Measurements from ENCODE around the gene ADD1.

The ADD1 gene

GRCh38 chr4:2822461-2823300 lies 21.0 kb upstream of the ADD1 start:
- H3K27ac Mint-ChIP-seq, result peak overlapping the region; percentile 75 to 90
- DNase-seq, result no peak
- H3K9me3 Mint-ChIP-seq, result no peaks in the 10 kb centered on the region

GRCh38 chr4:2823301-2823670 lies 20.4 kb upstream of the ADD1 start:
- Mint-ChIP-seq H3K4me1 (ENCODE audit: low read depth in 2 of 2) (peaks cover 26% of the 10 kb centered on the region in 2 donors), H3K27ac (peak overlapping the region; percentile 75 to 90), H3K36me3 (ENCODE audit: insufficient read depth) (peaks cover 48% of the 10 kb centered on the region), H3K27me3 (no peaks in the 10 kb centered on the region), H3K4me3 (no peak overlapping the region), H3K9me3 (no peaks in the 10 kb centered on the region)
- DNase-seq, result no peak
- no peak for ATAC-seq (replicated peaks)

More at GRCh38 chr4:2822461-2823300, 21.0 kb upstream of the ADD1 start:
- peaks cover 26% of the 10 kb centered on the region in 2 donors for H3K4me1 Mint-ChIP-seq (ENCODE audit: low read depth in 2 of 2)
- no peak overlapping the region for H3K4me3 Mint-ChIP-seq
- H3K27me3 Mint-ChIP-seq, result no peaks in the 10 kb centered on the region
- ATAC-seq (replicated peaks), result no peak
- H3K36me3 Mint-ChIP-seq (ENCODE audit: insufficient read depth), result peaks cover 46% of the 10 kb centered on the region

GRCh38 chr4:2823671-2824328 lies 19.8 kb upstream of the ADD1 start:
- Mint-ChIP-seq H3K9me3 (no peaks in the 10 kb centered on the region), H3K27me3 (no peaks in the 10 kb centered on the region), H3K27ac (peak overlapping the region; percentile 75 to 90), H3K36me3 (ENCODE audit: insufficient read depth) (peaks cover 48% of the 10 kb centered on the region), H3K4me3 (no peak overlapping the region), H3K4me1 (ENCODE audit: low read depth in 2 of 2) (peaks cover 29 to 31% of the 10 kb centered on the region in 2 donors)
- ATAC-seq (replicated peaks) (no peak), DNase-seq (no peak)

- Mint-ChIP-seq H3K36me3 (ENCODE audit: insufficient read depth) (peaks cover 45% of the 10 kb centered on the region), H3K27ac (peak overlapping the region; percentile 49 to 90), H3K4me3 (no peak overlapping the region), H3K27me3 (no peaks in the 10 kb centered on the region), H3K4me1 (ENCODE audit: low read depth in 2 of 2) (peaks cover 28 to 32% of the 10 kb centered on the region in 2 donors), H3K9me3 (no peaks in the 10 kb centered on the region)
- no peak for ATAC-seq (replicated peaks)
- no peak for DNase-seq
These were observed 19.3 kb upstream of the ADD1 start for GRCh38 chr4:2824329-2824835.

- peak overlapping the region in 1 of 2 donors; percentile 49 for H3K27ac Mint-ChIP-seq
- no peaks in the 10 kb centered on the region for H3K27me3 Mint-ChIP-seq
- H3K36me3 Mint-ChIP-seq (ENCODE audit: insufficient read depth), result peaks cover 51% of the 10 kb centered on the region
- H3K9me3 Mint-ChIP-seq, result no peaks in the 10 kb centered on the region
- H3K4me1 Mint-ChIP-seq (ENCODE audit: low read depth in 2 of 2), result peaks cover 23 to 27% of the 10 kb centered on the region in 2 donors
- ATAC-seq (replicated peaks) (no peak), DNase-seq (no peak)
- no peak overlapping the region for H3K4me3 Mint-ChIP-seq
These were observed 18.7 kb upstream of the ADD1 start for GRCh38 chr4:2824836-2825381.

- DNase-seq, result no peak
- no peak for ATAC-seq (replicated peaks)
- Mint-ChIP-seq H3K4me1 (ENCODE audit: low read depth in 2 of 2) (peaks cover 17 to 19% of the 10 kb centered on the region in 2 donors), H3K9me3 (no peaks in the 10 kb centered on the region), H3K27me3 (no peaks in the 10 kb centered on the region), H3K27ac (peak overlapping the region; percentile 27 to 29), H3K4me3 (no peak overlapping the region), H3K36me3 (ENCODE audit: insufficient read depth) (peaks cover 52% of the 10 kb centered on the region)
These were observed 17.9 kb upstream of the ADD1 start for GRCh38 chr4:2825740-2826139.

- H3K4me1 Mint-ChIP-seq (ENCODE audit: low read depth in 2 of 2), result peaks cover 17 to 19% of the 10 kb centered on the region in 2 donors
- no peak for DNase-seq
- no peak overlapping the region for H3K27ac Mint-ChIP-seq
- H3K4me3 Mint-ChIP-seq, result no peak overlapping the region
- H3K27me3 Mint-ChIP-seq, result no peaks in the 10 kb centered on the region
- peaks cover 45% of the 10 kb centered on the region for H3K36me3 Mint-ChIP-seq (ENCODE audit: insufficient read depth)
- no peaks in the 10 kb centered on the region for H3K9me3 Mint-ChIP-seq
- no peak for ATAC-seq (replicated peaks)
These were observed 16.4 kb upstream of the ADD1 start for GRCh38 chr4:2827071-2827873.

GRCh38 chr4:2827874-2828751 lies 15.5 kb upstream of the ADD1 start:
- ATAC-seq (replicated peaks) (no peak), DNase-seq (no peak)
- Mint-ChIP-seq H3K27ac (peak overlapping the region; percentile 53 to 63), H3K9me3 (no peaks in the 10 kb centered on the region), H3K4me3 (no peak overlapping the region), H3K4me1 (ENCODE audit: low read depth in 2 of 2) (peaks cover 15 to 17% of the 10 kb centered on the region in 2 donors), H3K36me3 (ENCODE audit: insufficient read depth) (peaks cover 45% of the 10 kb centered on the region), H3K27me3 (no peaks in the 10 kb centered on the region)

GRCh38 chr4:2828758-2829181 lies 14.9 kb upstream of the ADD1 start:
- H3K27ac Mint-ChIP-seq, result peak overlapping the region; percentile 53 to 63
- no peaks in the 10 kb centered on the region for H3K9me3 Mint-ChIP-seq
- DNase-seq, result no peak
- no peak overlapping the region for H3K4me3 Mint-ChIP-seq
- peaks cover 42% of the 10 kb centered on the region for H3K36me3 Mint-ChIP-seq (ENCODE audit: insufficient read depth)
- ATAC-seq (replicated peaks), result no peak
- H3K4me1 Mint-ChIP-seq (ENCODE audit: low read depth in 2 of 2), result peaks cover 15% of the 10 kb centered on the region in 2 donors
- H3K27me3 Mint-ChIP-seq, result no peaks in the 10 kb centered on the region

GRCh38 chr4:2829321-2829932 lies 14.2 kb upstream of the ADD1 start:
- ATAC-seq (replicated peaks) (no peak), DNase-seq (no peak)
- peaks cover 40% of the 10 kb centered on the region for H3K36me3 Mint-ChIP-seq (ENCODE audit: insufficient read depth)
- H3K4me3 Mint-ChIP-seq, result no peak overlapping the region
- H3K9me3 Mint-ChIP-seq, result no peaks in the 10 kb centered on the region
- H3K4me1 Mint-ChIP-seq (ENCODE audit: low read depth in 2 of 2), result peaks cover 17% of the 10 kb centered on the region in 2 donors
- H3K27ac Mint-ChIP-seq, result peak overlapping the region; percentile 41 to 57
- H3K27me3 Mint-ChIP-seq, result no peaks in the 10 kb centered on the region

GRCh38 chr4:2829933-2830451 lies 13.7 kb upstream of the ADD1 start:
- ATAC-seq (replicated peaks) (no peak), DNase-seq (no peak)
- Mint-ChIP-seq H3K27me3 (no peaks in the 10 kb centered on the region), H3K36me3 (ENCODE audit: insufficient read depth) (peaks cover 39% of the 10 kb centered on the region), H3K4me1 (ENCODE audit: low read depth in 2 of 2) (peaks cover 22% of the 10 kb centered on the region in 2 donors), H3K4me3 (no peak overlapping the region), H3K9me3 (no peaks in the 10 kb centered on the region), H3K27ac (peak overlapping the region; percentile 41 to 57)
